ENCODE results near the gene NALCN. TPM values are rescaled to one million over a fixed set of nuclear protein-coding genes. Genes with fewer than 3 reads are reported as not detected.

The NALCN gene
- total and polyA plus RNA-seq, 10 of the 15 experiments (the other 5 are each of a cell fraction or from before 2014, with no cell fraction given): under 0.01 TPM; not detected in 9

GRCh38 chr13:101406791-101407190 is 9.5 kb downstream of the NALCN start:
- SMC1A ChIA-PET (ENCODE audit: uncharacterized antibody, unreplicated experiment): no interaction called here
- BruUV-seq (replicated peaks): no TSS peak
- H3K4me3 ChIP-seq: no peak overlapping the region

GRCh38 chr13:101401196-101401595 is 15.1 kb downstream of the NALCN start:
- TF ChIP-seq NFYB (IDR thresholded peaks at IDR 0.05; ENCODE audit: insufficient read depth, low read depth, low read length) (no peak), MTA3 (IDR thresholded peaks at IDR 0.05; ENCODE audit: borderline replicate concordance, low read length) (no peak), ZNF217 (IDR thresholded peaks at IDR 0.05) (no peak), NFXL1 (IDR thresholded peaks at IDR 0.05; ENCODE audit: borderline replicate concordance) (no peak), ZBED1 (IDR thresholded peaks at IDR 0.05; ENCODE audit: borderline replicate concordance) (no peak)
- ChIA-PET CTCF (no interaction called here), RAD21 (ENCODE audit: unreplicated experiment) (no interaction called here), POLR2A (no interaction called here), SMC1A (ENCODE audit: uncharacterized antibody, unreplicated experiment) (no interaction called here)
- Histone ChIP-seq H2AFZ (ENCODE audit: control insufficient read depth, low read depth, low read length) (no peak overlapping the region), H3K27ac (ENCODE audit: control insufficient read depth, insufficient read depth) (no peak overlapping the region), H4K20me1 (ENCODE audit: control insufficient read depth, insufficient read depth) (no peaks in the 10 kb centered on the region), H3K4me2 (ENCODE audit: control insufficient read depth, insufficient read depth) (no peak overlapping the region), H3K36me3 (ENCODE audit: control insufficient read depth in 2 of 2, insufficient read depth in 2 of 2, low read length in 1 of 2) (no peaks in the 10 kb centered on the region), H3K9me3 (replicated peaks; ENCODE audit: control insufficient read depth, insufficient read depth, low read length) (no peaks in the 10 kb centered on the region), H3K9ac (ENCODE audit: control insufficient read depth, insufficient read depth, low read length) (no peak overlapping the region), H3K79me2 (ENCODE audit: control insufficient read depth, insufficient read depth, low read length) (no peaks in the 10 kb centered on the region), H3K4me1 (ENCODE audit: control insufficient read depth, insufficient read depth, low read length) (no peaks in the 10 kb centered on the region), H3K27me3 (replicated peaks in 1 of 2; ENCODE audit: control insufficient read depth in 2 of 2, insufficient read depth in 2 of 2, low read length in 1 of 2) (no peaks in the 10 kb centered on the region; a peak in 1 of 4 replicates), H3K4me3 (no peak overlapping the region)
- no TSS peak for BruUV-seq (replicated peaks)
- no peak for FAIRE-seq
- in situ Hi-C loops (cut with MboI): no loop called here
- ATAC-seq: no peak
- DNase-seq (ENCODE audit: low read depth, low spot score): no peak
- intact Hi-C loops (cut with micrococcal nuclease; ENCODE audit: unreplicated experiment): no loop called here
- WGBS (ENCODE audit: insufficient coverage, insufficient replicate concordance, low lambda C conversion rate, missing lambda C conversion rate): 47% methylated on average over 1 of the region's 1 CpG

More at GRCh38 chr13:101406791-101407190, 9.5 kb downstream of the NALCN start:
- H3K79me2 ChIP-seq (ENCODE audit: control insufficient read depth, insufficient read depth, low read length): no peaks in the 10 kb centered on the region
- intact Hi-C loops (cut with micrococcal nuclease; ENCODE audit: unreplicated experiment) (no loop called here), in situ Hi-C loops (cut with MboI) (no loop called here)
- RAD21 ChIA-PET (ENCODE audit: unreplicated experiment): no interaction called here
- H3K9ac ChIP-seq (ENCODE audit: control insufficient read depth, insufficient read depth, low read length): no peak overlapping the region
- no peak overlapping the region for H2AFZ ChIP-seq (ENCODE audit: control insufficient read depth, low read depth, low read length)
- H3K4me2 ChIP-seq (ENCODE audit: control insufficient read depth, insufficient read depth): no peak overlapping the region
- no peaks in the 10 kb centered on the region for H3K9me3 ChIP-seq (replicated peaks; ENCODE audit: control insufficient read depth, insufficient read depth, low read length)
- DNase-seq (ENCODE audit: low read depth, low spot score) (no peak), ATAC-seq (no peak), FAIRE-seq (no peak)
- CTCF ChIA-PET: no interaction called here
- WGBS (ENCODE audit: insufficient coverage, insufficient replicate concordance, low lambda C conversion rate, missing lambda C conversion rate): 0% methylated on average over 1 of the region's 1 CpG
- H4K20me1 ChIP-seq (ENCODE audit: control insufficient read depth, insufficient read depth): no peaks in the 10 kb centered on the region
- no peaks in the 10 kb centered on the region for H3K36me3 ChIP-seq (ENCODE audit: control insufficient read depth in 2 of 2, insufficient read depth in 2 of 2, low read length in 1 of 2)
- POLR2A ChIA-PET: no interaction called here
- no peak for TF ChIP-seq RAD51 (IDR thresholded peaks at IDR 0.05)
- no peaks in the 10 kb centered on the region; a peak in 2 of 4 replicates for H3K27me3 ChIP-seq (replicated peaks in 1 of 2; ENCODE audit: control insufficient read depth in 2 of 2, insufficient read depth in 2 of 2, low read length in 1 of 2)
- H3K4me1 ChIP-seq (ENCODE audit: control insufficient read depth, insufficient read depth, low read length): no peaks in the 10 kb centered on the region
- no peak overlapping the region for H3K27ac ChIP-seq (ENCODE audit: control insufficient read depth, insufficient read depth)
